K562 (cell line): ENCODE data around the gene EIF4G2. TPM values are rescaled to one million over a fixed set of nuclear protein-coding genes. Genes with fewer than 3 reads are reported as not detected.

Experiments used
- CEBPG ChIP-seq, 3 experiments: fragments of 200-800 bp in 1 of 3; sonication (Bioruptor generic) in 1 of 3; sonication (generic) in 1 of 3; formaldehyde crosslinking in 1 of 3; IDR thresholded peaks in 2 of 3; conservative IDR thresholded peaks in 1 of 3; 2 replicates each; pipeline versions ENCODE4 v1.6.1 to v1.8.0; 2016 to 2022; ENCODE audit warnings: missing compliant biosample characterization in 2 of 3, missing genetic modification characterization in 2 of 3, mild to moderate bottlenecking in 1 of 3, missing genetic modification reagents in 1 of 3
- ELF1 ChIP-seq: fragments of 200-800 bp; sonication (Bioruptor generic); IDR thresholded peaks from 2 replicates; pipeline ENCODE4 v1.6.1; 2016; ENCODE audit warnings: missing genetic modification characterization, missing compliant biosample characterization
- SREBF2 ChIP-seq: sonication (generic); formaldehyde crosslinking; IDR thresholded peaks from 2 replicates; pipeline ENCODE4 v1.4.0; 2020; ENCODE audit warnings: mild to moderate bottlenecking, missing genetic modification reagents
- ZNF696 ChIP-seq: fragments of 250-450 bp; sonication (Bioruptor Pico); conservative IDR thresholded peaks from 2 replicates; pipeline ENCODE4 v1.4.0; 2020; ENCODE audit warnings: mild to moderate bottlenecking, moderate library complexity
- polyA plus RNA-seq, 8 experiments: library from polyadenylated mRNA; depleted of rRNA in 4 of 8; stranded (reverse) in 5 of 8; unstranded in 3 of 8; fragments of >200 nt; fragmentation: Nextera tagmentation in 2 of 8; fragmentation: Illumina TruSeq in 1 of 8; extraction: Ambion mirVana in 2 of 8; extraction: Trizol in 1 of 8; gene quantifications; 2 replicates each; pipeline versions ENCODE4 v1.2.1 to v1.2.3, GENCODE V29; 2011 to 2014; ENCODE audit warnings: inconsistent platforms in 1 of 8, missing spikeins in 1 of 8
- total RNA-seq, 7 experiments: library from RNA; depleted of rRNA in 6 of 7; stranded (reverse); fragments of >200 nt in 6 of 7; fragmentation: Illumina TruSeq in 2 of 7; extraction: Trizol in 2 of 7; gene quantifications; 2 replicates each; pipeline versions ENCODE4 v1.2.1 to v1.2.3, GENCODE V29; 2011 to 2021; ENCODE audit warnings: low replicate concordance in 1 of 7
- TF ChIP-seq, protein P1 (sequence below): IDR thresholded peaks from 3 replicates; pipeline ENCODE4 v1.6.1; 2011; ENCODE audit warnings: borderline replicate concordance, mild to moderate bottlenecking, moderate library complexity; ENCODE audit not compliant: insufficient read length; ENCODE audit errors: extremely low read depth
- TF ChIP-seq, protein P2 (sequence below): sonication (generic); formaldehyde crosslinking; IDR thresholded peaks from 2 replicates; pipeline ENCODE4 v1.8.0; 2022; ENCODE audit warnings: missing genetic modification reagents, mild to moderate bottlenecking, moderate library complexity, borderline replicate concordance
- TF ChIP-seq, protein P3 (sequence below): fragments of 250-450 bp; sonication (Bioruptor Pico); IDR thresholded peaks from 2 replicates; pipeline ENCODE4 v1.5.0; 2020; ENCODE audit warnings: mild to moderate bottlenecking, borderline replicate concordance
- TF ChIP-seq, protein P4 (sequence below): sonication (generic); formaldehyde crosslinking; IDR thresholded peaks from 2 replicates; pipeline ENCODE4 v1.8.1; 2023; ENCODE audit warnings: mild to moderate bottlenecking, missing genetic modification reagents

The EIF4G2 gene
- total and polyA plus RNA-seq, 9 of the 15 experiments (the other 6 are each of a cell fraction or from before 2014, with no cell fraction given) = 206 to 790 (median 646) TPM

DNA sequence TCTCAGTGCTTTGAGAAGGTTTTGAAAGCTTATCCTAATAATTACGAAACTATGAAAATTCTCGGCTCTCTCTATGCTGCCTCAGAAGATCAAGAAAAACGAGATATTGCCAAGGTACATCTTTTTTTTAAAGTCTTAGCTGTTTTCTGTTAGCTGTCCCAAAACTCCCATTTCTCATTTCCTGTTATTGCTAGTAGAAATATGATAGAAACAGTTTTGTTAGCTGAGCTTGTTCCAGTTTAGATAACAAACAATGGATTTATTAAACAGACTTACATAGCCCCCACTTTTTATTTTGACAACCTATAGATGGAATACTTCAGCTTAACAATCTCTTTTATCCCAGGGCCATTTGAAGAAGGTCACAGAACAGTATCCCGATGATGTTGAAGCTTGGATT lies 45.0 kb downstream of the EIF4G2 start (continued):
- TF ChIP-seq, protein P1, sequence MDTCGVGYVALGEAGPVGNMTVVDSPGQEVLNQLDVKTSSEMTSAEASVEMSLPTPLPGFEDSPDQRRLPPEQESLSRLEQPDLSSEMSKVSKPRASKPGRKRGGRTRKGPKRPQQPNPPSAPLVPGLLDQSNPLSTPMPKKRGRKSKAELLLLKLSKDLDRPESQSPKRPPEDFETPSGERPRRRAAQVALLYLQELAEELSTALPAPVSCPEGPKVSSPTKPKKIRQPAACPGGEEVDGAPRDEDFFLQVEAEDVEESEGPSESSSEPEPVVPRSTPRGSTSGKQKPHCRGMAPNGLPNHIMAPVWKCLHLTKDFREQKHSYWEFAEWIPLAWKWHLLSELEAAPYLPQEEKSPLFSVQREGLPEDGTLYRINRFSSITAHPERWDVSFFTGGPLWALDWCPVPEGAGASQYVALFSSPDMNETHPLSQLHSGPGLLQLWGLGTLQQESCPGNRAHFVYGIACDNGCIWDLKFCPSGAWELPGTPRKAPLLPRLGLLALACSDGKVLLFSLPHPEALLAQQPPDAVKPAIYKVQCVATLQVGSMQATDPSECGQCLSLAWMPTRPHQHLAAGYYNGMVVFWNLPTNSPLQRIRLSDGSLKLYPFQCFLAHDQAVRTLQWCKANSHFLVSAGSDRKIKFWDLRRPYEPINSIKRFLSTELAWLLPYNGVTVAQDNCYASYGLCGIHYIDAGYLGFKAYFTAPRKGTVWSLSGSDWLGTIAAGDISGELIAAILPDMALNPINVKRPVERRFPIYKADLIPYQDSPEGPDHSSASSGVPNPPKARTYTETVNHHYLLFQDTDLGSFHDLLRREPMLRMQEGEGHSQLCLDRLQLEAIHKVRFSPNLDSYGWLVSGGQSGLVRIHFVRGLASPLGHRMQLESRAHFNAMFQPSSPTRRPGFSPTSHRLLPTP = no peak
- no peak for TF ChIP-seq ELF1 (tag)
- TF ChIP-seq, protein P2, sequence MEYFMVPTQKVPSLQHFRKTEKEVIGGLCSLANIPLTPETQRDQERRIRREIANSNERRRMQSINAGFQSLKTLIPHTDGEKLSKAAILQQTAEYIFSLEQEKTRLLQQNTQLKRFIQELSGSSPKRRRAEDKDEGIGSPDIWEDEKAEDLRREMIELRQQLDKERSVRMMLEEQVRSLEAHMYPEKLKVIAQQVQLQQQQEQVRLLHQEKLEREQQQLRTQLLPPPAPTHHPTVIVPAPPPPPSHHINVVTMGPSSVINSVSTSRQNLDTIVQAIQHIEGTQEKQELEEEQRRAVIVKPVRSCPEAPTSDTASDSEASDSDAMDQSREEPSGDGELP (CRISPR knock-in tag) = no peak
- TF ChIP-seq ZNF696 = no peak
- TF ChIP-seq SREBF2 = no peak
- no peak for TF ChIP-seq CEBPG (CRISPR knock-in tag; IDR thresholded peaks at IDR 0.05)
- no peak for TF ChIP-seq CEBPG (tag; conservative IDR thresholded peaks at IDR 0.05 in 1 of 2, IDR thresholded peaks at IDR 0.05 in 1 of 2)
- TF ChIP-seq, protein P3, sequence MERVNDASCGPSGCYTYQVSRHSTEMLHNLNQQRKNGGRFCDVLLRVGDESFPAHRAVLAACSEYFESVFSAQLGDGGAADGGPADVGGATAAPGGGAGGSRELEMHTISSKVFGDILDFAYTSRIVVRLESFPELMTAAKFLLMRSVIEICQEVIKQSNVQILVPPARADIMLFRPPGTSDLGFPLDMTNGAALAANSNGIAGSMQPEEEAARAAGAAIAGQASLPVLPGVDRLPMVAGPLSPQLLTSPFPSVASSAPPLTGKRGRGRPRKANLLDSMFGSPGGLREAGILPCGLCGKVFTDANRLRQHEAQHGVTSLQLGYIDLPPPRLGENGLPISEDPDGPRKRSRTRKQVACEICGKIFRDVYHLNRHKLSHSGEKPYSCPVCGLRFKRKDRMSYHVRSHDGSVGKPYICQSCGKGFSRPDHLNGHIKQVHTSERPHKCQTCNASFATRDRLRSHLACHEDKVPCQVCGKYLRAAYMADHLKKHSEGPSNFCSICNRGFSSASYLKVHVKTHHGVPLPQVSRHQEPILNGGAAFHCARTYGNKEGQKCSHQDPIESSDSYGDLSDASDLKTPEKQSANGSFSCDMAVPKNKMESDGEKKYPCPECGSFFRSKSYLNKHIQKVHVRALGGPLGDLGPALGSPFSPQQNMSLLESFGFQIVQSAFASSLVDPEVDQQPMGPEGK = no peak
- TF ChIP-seq, protein P4, sequence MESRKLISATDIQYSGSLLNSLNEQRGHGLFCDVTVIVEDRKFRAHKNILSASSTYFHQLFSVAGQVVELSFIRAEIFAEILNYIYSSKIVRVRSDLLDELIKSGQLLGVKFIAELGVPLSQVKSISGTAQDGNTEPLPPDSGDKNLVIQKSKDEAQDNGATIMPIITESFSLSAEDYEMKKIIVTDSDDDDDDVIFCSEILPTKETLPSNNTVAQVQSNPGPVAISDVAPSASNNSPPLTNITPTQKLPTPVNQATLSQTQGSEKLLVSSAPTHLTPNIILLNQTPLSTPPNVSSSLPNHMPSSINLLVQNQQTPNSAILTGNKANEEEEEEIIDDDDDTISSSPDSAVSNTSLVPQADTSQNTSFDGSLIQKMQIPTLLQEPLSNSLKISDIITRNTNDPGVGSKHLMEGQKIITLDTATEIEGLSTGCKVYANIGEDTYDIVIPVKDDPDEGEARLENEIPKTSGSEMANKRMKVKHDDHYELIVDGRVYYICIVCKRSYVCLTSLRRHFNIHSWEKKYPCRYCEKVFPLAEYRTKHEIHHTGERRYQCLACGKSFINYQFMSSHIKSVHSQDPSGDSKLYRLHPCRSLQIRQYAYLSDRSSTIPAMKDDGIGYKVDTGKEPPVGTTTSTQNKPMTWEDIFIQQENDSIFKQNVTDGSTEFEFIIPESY (CRISPR knock-in tag) = no peak
- TF ChIP-seq, all 486 proteins: peak for 0
